Measurements from ENCODE around the gene ALG9.

Gene ALG9

GRCh38 chr11:111737444-111738210 is 133.8 kb downstream of the ALG9 start:
- no peak for DNase-seq (ENCODE audit: low read depth)
- H3K4me3 ChIP-seq (ENCODE audit: low read depth, low read length) = no peak overlapping the region
- TF ChIP-seq MYC (IDR thresholded peaks at IDR 0.05; ENCODE audit: low read depth, low read length) = no peak
- no peak for TF ChIP-seq POLR2A (IDR thresholded peaks at IDR 0.05; ENCODE audit: extremely low read depth, insufficient read length)
- TF ChIP-seq MAX (IDR thresholded peaks at IDR 0.05; ENCODE audit: low read depth, low read length) = no peak
- TF ChIP-seq CTCF (IDR thresholded peaks at IDR 0.05; ENCODE audit: low read depth, low read length) = no peak

- no peak for DNase-seq (ENCODE audit: low read depth)
- TF ChIP-seq MAX (IDR thresholded peaks at IDR 0.05; ENCODE audit: low read depth, low read length) (no peak), MYC (IDR thresholded peaks at IDR 0.05; ENCODE audit: low read depth, low read length) (no peak), CTCF (IDR thresholded peaks at IDR 0.05; ENCODE audit: low read depth, low read length) (no peak), POLR2A (IDR thresholded peaks at IDR 0.05; ENCODE audit: extremely low read depth, insufficient read length) (no peak)
- no peak overlapping the region for H3K4me3 ChIP-seq (ENCODE audit: low read depth, low read length)
Measured at GRCh38 chr11:111736621-111737443, 134.5 kb downstream of the ALG9 start.
